NCI-H1417 treated with DMSO at 0.1 percent for 48 hours (cell line): ENCODE data around the gene TDRD15.
"Not testable (repeated sequence)": the region's sequence is repeated elsewhere in the genome, so short reads cannot be mapped to it uniquely, and the experiment has no call there.

Experiments
- DNase-seq: peaks from one replicate; lab custom pipeline; 2025; lab: John Stamatoyannopoulos, UW

TDRD15 gene

DNA sequence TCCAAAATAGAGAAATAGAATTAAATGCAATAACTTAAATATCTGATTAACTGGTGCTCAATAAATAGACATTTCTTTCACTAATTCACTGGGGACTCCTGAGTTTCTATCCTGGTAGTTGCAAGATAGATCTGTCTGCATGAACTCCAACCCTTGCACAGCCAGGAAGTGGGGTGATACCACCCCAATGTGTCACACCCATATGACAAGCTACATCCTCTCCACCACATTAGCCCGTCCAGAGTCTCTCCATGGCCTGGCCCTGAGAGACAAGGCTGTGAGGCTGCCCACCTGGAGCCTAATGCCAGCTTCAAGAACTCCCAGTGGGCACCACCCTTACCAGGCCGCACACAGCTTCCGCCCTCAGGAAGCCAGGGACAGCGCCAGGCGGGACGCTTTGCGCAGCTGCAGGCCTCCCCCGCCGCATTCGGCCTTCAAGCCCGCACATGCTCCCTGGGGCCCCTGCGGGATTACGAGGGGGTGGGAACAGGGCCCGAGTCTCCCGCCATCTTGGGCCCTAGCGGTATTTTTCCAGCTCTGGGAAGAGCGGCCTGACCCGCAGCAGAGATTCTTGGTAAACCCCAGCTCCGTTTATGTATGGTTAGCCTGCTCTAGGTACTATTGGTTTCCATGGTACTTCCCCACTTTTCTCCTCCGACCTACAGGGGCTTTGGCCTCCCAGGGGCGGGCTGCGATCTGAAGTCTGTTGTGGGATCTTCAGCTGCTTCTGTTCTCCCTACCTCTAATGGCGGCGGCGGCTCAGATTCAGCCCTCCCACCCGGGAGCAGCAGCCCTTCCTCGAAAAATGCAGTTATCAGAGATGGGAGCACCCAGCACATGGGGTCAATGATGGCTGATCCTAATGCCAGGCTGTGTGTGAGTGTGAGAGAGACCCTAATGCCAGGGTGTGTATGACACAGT lies at the start of gene TDRD15:
Gene TDRD15, plus strand, starts transcription at position 496 of the 921 bp plus-strand sequence. CDS start 13,500 bp downstream, outside the sequence.
- DNase-seq: no peak

DNA sequence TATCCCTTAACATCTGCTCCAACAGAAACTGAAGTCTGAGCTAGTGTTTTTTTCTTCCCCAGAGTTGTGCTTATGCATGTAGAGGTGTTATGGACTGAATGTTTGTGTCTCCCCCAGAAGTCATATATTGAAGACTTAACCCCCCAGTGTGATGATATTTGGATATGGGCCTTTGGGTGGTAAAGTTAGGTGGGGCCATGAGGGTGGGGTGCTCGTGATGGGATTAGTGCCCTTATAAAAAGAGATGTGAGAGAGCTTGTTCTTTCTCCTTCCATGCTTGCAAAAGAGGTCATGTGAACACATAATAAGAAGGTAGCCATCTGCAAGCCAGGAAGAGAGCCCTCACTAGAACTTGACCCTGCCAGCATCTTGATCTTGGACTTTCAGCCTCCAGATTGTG lies 45.5 kb upstream of the TDRD15 start:
- DNase-seq: no peak

DNA sequence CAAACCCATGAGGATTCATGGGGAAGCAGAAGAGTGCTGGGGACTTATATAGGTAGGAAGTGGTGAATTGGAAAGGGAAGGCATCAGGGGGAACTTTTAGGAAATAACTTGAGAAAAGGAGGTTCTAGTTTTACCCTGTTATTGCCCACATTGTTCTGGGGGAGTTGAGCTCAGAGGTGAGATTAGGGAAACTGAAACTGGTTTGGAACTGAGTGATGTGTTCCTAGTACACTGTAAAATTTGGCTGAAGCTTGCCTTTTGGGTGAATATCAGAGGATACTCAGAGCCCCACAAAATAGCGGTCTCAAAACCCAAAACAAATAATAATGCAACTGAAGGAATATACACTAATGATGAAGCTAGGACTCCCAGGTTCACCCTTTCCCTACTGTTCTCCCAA lies 40.3 kb upstream of the TDRD15 start:
- DNase-seq: no peak

DNA sequence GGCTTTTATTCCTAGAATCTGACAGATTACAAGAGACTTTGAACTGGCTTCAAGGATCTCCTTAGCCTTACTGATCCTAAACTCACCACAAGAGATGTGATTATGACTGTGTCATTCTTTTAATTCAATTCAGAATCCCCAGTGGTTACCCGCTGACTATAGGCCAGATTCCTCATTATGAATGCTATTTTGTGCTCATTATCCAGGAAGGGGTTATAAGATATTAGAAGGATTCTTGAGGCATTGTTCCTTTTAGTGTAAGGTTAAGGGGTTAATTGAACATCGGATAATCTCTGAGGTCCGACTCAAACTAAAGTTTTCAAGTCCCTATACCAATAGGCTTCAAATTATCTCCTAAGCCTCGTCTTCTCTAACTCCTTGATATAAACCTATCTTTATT lies 39.4 kb upstream of the TDRD15 start:
- DNase-seq: no peak

DNA sequence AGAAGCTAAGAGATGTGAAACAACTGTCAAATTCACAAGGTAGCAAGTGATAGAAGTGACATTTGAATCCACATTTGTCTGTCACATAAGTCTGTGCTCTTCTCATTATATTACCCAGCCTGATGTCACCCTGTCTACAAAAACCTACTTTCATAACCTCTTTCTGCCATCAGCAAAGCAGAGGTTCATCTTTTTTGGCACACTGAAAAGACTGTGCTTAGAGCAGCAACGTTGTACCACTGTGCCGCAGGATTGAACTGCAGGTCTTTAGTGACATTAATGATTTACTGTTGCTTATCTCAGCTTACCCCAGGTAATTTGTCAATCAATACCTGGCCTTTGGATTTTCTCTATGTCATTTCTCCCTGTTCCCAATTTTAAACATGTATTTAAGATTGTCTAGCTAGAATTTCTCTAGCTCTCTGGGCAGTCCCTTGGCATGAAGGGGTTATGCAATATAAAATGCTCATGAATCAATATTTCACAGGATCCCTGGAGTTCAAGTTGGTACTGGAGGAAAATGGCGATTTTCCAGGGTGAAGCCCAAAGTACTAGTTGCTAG lies 31.4 kb upstream of the TDRD15 start:
- DNase-seq: no peak

DNA sequence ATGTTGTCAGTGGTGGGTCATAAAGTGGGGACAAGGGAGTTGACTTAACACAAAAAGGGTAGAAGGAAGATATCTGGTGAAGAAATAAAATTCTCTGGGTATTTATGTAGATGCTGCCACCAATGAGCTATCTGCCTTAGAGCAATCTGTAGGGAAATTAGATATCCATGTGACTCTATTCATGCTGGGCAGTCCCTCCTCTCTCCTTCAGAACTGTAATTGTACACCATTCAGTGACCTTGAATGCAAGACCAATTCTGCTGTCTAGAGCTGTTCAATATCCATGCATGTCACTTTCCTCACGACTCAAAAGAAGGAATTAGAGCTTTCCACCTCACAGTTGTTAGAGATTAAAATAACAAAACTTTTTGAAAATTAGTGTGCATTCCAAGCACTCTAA lies 28.6 kb upstream of the TDRD15 start:
- no peak for DNase-seq

DNA sequence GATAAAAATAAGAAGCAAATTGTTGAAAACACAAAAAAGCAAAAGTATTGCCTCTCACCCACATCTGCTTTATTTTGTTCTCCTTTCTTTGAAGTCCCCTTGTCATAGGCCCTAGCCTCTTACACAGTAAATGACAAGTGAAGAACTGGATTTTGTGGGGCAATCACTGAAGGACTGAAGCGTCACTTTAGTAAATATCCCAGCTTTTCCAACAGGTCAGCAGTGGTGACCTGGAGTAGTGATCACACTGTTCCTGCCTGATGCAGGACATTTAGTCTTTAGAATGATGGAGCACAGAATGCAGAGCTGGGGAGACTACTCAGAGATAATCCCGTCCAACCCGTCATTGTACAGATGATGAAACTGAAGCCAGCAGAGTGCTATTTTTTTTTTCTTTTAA lies 28.1 kb upstream of the TDRD15 start:
- DNase-seq: no peak

DNA sequence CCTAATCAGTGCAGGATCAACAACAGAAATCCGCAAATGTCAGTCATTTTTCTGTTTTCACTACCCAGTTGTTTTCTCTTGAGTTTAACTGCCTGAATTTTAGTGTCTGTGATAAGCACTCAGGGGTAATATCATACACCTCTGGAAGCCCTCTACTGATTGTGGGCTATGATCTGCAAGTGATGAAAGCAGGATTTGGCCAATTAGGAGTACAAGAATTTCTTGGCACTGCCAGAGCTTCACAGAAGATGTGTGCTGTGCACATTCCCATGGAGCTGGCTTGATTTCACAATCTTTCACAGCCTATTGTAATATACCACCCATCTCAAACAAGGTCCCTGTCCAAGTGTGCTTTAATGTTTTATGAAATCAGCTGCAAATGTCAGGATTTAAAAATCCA lies 27.3 kb upstream of the TDRD15 start:
- DNase-seq: no peak

DNA sequence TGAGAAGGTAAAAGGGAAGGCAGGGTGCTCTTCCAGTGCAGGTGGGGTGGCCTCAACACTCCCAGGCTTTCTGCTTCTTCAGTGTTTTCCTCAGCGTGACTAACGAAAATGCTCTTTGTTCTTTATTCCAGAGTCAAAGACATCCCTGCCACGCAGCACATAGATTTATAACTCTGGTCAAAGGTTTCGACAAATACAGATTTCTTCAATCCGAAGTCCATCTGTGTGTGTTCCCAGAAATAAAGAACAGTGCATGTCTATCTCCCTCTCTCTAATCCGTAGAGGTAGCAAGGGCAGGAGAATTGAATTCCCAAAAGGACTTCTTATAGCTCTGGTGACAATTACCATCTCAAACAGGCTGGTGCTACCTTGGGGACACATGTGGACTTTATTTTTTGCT lies 26.4 kb upstream of the TDRD15 start:
- DNase-seq: no peak

DNA sequence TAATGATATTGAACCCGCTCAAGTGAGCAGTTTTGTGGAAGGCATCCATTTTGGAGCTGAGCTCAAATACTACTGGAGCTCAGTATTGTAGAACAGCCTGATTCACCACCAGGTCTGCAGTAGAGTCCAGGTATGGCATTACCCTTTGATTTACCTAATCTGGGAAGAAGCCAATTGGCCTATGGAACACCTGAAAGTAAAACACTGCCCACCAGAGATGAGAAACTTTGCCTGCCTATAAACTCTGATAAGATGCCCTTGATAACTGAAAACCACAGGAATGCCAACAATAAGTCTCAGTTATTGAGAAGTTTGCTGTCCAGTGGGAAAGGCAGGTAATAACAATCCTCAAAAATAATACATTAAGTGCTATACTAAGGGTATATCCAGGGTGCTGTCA lies 25.5 kb upstream of the TDRD15 start:
- no peak for DNase-seq

DNA sequence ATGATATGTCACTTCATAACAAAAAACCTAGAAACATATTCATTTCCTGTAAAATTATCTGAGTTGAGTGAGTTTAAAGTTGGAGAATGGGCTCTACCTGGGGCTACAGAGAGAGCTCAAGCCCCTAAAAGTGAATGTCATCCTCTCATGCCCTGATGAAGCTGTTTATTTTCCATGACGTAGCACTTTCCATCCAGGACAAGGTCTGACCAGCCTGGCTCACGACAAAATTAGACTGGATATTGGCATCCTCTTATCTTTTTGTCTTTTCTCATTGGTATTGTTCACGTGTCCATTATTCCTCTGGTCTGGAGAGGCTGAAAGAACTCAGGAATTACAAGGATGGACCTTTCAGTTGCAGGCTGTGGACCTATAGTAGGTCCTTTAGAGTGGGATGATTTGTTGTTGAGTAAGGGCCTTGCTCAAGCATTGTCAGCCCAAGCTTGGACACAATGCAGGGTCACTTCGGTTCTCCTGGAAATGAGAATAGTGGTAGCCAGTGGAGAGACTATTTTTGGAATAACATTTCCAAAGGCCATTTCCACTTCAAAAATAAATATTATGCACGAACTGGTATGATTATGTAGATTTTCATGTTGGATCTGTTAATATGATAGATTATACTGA lies 24.4 kb upstream of the TDRD15 start:
- no peak for DNase-seq

DNA sequence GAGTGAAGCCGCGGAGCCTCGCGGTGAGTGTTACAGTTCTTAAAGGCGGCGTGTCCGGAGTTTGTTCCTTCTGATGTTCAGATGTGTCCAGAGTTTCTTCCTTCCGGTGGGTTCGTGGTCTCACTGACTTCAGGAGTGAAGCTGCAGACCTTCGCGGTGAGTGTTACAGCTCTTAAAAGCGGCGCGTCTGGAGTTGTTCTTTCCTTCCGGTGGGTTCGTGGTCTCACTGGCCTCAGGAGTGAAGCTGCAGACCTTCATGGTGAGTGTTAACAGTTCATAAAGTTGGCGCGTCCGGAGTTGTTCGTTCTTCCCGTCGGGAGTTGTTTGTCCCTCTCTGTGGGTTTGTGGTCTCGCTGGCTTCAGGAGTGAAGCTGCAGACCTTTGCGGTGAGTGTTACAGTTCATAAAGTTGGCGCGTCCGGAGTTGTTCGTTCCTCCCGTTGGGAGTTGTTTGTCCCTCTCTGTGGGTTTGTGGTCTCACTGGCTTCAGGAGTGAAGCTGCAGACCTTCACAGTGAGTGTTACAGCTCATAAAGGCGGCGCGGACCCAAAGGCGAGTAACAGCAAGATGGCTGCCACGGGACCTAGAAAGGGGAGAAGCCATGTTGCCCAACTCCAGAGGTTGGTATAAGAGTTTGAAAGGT lies 22.1 kb upstream of the TDRD15 start:
- DNase-seq: not testable (repeated sequence)

DNA sequence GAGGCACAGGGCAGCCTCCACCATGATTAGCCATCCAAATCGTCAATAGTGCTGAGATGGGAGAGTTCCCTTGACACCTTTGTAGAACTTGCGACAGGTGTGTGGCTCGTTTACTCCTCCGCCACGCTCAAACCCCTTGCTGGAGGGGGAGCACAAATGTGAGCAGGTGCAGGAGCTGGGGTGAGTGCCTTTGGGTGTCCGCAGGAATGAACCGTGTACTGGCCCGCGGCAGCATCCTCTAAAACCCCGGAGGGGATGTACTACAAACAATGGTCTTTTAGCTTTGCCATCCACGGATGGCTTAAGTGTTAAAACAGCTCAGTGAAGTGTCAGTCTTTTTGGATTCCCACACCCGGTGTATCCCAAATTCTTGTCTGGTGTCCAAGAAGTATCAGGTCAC lies 21.4 kb upstream of the TDRD15 start:
- no peak for DNase-seq

DNA sequence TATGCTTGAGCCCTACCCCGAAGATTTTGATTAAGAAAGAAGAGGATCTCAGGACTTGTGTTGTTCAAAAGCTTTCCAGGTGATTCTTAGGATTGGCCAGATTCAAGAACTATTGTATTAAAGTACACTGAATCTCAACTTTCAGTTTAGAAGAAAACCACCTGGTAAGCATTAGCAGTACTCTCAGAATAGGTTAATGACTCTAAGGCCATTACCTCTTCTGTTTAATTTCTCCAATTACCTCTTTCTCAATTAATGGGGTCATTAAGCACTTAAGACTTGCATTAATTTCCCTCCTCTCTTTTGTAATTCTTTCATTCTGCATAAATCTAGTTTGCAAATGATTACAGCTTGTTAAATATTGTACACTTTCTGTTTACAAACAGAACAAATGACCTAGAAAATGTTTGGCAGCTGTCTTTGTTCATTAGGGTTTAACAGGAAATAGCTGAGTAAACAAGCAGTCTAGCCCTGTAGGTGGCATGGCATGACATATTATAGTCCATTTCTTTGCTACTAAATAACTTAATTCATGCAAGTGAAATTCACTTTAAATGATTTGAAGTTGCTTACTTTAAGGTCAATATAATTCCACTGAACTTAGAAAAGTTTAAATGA lies 20.4 kb upstream of the TDRD15 start:
- DNase-seq: no peak

DNA sequence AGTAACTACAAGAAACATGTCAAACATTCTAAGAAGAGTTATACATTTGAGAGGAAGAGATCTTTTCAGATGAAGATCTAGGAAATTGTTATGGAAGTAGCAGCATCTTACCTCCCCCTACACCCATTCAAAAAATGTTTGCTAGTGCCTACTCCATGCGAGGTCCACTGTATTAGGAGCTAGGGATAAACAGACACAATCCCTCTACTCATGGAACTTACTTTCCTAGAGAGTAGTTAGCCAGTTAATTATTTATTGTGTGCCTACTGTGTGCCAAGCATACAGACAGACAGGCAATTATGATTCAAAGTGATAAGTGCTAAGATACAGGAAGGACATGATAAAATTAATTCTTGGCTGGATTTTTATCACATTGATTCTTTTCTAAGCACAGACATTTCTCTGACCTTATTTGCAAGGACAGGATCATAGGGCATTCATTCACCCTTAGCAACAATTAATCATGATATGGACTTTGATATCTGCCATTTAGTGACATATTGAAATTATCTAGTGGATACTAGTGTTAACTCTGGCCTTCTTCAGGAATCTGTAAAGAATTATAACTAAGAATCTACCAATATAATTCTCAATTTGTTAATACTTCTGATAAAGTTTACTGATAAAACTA lies 19.6 kb upstream of the TDRD15 start:
- DNase-seq: no peak

DNA sequence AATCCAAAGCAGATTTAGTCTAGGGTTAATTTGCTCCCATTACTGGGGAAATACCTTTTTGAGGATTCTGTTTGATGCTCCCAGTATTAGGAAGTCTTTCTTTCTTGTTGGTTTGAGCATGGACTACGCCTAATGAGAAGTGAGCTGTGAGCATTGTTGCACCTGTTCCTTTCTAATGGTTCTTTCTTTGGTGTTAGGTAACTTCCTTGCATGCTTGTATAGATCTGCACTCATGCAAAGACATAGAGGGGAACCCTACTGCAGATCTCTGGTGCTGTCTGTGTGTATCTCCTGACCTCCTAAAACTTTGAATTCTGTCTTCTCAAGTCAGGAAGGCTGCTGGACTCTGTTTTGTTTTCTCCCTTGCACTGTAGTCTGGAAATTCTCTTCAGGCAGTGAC lies 12.8 kb upstream of the TDRD15 start:
- DNase-seq: no peak

DNA sequence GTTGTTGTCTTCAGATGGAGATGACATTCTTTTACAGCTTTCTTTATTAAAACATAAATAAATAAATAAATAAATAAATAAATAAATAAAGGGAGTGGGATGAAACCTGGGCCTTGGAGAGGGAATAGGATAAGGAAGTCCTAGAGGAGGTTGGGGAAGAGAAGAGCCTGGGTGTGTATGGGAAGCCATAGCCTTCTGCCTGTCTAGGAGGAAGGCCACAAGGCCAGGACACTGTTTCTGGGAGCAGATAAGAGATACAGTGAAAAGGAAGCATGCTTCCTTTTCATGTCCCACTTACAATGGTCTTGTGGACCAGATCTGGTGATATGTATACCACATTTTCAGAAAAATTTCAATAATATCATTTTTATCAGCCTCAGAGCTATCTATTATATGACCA lies 6.1 kb upstream of the TDRD15 start:
- no peak for DNase-seq

DNA sequence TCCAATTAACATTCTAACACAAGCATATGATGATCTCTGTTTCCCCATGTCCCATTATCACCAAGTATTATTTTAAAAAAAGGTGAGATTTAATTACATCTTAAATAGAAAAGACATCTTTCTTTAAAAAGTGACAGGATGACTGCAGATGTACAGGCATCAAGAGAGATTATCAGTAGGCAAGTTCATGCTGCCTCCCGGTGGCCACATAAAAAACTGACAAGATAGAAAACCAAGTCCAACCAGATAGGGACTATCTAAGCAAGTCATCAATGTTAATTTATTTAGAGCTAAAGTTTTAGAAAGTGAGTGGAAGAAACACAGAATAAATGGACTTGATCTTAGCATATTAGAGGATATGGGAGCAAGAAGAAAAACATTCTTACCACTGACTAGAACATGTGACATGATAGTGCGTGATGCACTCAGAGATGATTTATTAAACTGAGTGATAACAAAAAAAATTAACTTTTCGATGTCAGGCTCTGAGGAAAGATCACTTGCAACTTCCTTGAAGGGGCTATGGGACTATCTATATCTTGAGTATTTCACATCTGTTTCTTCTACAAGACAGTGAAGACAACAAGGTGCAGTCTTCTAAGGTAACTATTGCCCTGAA lies 5.4 kb upstream of the TDRD15 start:
- DNase-seq: no peak

DNA sequence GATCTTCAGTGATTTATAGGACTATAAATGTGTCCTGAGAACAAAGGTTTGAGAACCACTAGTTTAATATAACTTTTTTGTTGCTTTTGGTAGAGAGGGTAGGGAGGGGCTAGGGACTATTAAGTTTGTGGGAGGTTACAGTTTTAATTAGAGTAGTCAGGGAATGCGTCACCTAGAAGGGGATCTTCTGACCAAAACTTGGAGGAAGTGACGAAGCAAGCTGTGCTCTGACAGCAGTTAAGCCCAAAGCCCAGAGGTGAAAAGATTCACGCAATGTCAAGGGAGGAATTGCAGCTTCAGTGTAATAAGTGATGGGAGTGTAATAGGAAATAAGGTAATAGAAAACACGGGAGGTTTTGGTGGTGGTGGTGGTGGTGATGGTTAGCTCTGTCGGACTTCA lies 8.1 kb downstream of the TDRD15 start:
- DNase-seq: no peak

DNA sequence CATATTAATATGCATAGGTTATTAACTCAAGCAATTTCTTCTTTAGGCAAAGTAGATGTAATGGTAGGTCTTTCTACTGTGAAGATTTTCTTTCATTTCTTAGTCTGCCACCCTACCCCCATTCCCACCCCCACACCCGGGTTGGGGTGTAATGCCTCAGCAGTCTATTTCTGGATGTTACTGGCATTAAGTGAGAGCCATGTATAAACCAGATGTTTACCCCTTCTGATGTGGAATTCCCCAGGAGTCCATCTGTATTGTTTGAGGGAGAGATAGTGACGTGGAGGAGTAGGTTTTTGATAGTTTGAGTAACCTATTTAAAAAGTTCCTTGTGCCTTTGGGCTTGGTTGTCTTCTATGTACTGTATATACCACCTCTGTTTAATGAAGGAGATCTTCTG lies 11.8 kb downstream of the TDRD15 start:
- DNase-seq: no peak

DNA sequence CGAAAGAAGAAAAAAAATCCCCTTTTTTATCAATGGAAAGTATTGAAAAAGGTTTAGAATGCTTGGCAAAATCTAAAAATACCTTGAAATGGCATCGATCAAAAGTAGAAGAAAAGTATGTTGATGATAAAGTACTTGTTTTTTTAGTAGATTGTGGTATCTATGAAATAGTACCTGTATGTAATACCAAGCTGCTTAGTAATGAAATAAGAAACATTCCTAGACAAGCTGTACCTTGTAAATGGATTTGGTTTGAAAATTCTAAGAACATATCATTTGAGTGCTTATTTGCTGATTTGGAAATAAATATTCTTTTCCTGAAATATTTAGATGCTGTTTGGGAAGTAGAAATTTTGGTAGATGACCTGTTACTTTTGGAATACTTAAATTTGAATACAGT lies 18.4 kb downstream of the TDRD15 start:
- DNase-seq: no peak
